GM18868 (cell line): ENCODE results near the gene GALK1.
"Not testable (repeated sequence)": the region's sequence is repeated elsewhere in the genome, so short reads cannot be mapped to it uniquely, and the experiment has no call there.

Source experiments
- ATAC-seq: cut with Tn5 transposase; IDR thresholded peaks from one replicate; pipeline ENCODE4 v1.9.1; 2021; ENCODE audit warnings: mild to moderate bottlenecking, moderate library complexity; ENCODE audit not compliant: unreplicated experiment

Gene GALK1

DNA sequence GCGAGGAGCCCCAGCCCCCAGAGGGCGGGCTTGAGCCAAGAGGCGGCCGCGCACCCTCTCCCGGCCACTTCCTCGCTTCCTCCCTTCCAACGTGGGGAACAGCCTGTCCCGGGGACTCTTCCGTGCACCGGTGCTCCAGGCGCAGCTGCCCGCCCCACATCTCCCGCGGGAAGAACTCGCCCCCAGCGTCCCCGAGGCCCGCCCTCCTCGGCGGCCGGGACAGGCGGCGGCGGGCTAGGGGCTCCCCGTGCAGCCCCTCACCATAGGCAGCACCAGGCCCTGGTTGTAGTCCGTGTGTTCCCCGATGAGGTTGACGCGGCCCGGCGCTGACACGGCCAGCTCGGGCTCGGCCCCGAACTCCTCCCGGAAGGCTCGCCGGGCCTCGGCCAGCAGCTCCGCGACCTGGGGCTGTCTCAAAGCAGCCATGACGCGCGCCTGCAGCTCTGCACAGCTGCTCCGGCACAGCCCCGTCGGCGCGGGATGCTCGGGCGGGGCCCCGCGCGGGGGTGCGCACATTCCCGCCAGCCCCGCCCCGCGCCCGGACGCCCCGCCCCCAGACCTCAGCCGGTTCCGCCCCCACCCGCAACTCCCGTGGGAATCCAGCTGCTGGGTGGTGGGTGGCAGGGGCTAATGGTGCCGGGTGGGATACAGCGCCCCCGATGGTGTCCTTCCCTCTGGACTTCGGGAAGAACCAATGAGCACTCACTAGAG, at the start of gene GALK1:
TSS of gene GALK1 (minus strand) at position 482 of the 711 bp plus-strand sequence. CDS start at position 426, 56 bp downstream.
- ATAC-seq = peak; percentile 74

DNA sequence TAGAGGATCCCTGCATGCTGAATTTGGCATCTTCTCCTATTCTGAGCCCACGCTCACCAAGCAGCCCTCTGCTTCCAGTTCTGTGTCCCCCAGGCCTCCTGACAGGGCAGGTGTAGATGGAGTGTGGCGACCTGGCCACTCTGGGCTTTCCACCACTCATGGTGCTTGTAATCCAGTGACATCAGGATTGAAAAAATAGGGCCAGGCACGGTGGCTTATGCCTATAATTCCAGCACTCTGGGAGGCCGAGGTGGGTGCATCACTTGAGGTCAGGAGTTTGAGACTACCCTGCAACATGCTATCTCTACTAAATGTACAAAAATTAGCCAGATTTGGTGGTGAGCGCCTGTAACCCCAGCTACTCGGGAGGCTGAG, 49.0 kb upstream of the GALK1 start:
- no peak for ATAC-seq

GRCh38 chr17:75813081-75814020, 48.4 kb upstream of the GALK1 start:
- no peak for ATAC-seq

DNA sequence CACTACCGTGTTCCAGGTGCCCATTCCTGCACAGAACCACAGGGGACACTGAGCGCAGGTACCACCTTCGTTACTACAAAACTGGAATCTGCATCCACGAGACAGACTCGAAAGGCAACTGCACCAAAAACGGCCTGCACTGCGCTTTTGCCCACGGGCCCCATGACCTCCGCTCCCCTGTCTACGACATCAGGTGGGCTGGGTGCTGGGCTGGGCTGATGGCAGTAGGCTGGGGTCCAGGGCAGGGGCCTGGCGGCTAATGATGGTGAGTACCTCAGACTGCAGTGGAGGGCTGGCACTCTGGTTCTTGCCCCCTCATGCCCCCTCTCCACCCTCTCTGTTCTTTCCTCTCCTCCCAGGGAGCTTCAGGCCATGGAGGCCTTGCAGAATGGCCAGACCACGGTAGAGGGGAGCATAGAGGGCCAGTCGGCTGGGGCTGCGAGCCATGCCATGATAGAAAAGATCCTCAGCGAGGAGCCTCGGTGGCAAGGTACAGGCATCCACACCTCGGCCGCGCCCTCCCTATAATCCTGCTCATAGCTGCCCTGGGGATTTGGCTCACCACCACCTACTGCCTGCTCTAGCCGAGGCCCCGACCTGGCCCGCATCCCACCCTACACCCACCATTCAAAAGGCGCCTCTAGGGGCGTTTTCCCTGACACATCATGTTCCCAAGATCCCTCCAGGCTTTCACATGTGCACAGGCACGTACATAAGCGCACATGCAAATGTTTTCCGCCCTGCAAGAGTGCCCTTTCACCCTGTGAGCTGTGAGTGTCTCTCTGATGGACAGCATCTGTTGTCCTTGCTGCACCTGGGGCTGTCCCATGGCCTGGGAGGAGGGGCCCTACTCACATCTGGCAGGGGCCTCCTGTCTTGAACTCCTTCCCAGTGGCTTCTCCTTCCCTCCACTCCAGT, 47.4 kb upstream of the GALK1 start:
- no peak for ATAC-seq

- no peak for ATAC-seq
Measured at GRCh38 chr17:75811174-75811573, 46.2 kb upstream of the GALK1 start.

DNA sequence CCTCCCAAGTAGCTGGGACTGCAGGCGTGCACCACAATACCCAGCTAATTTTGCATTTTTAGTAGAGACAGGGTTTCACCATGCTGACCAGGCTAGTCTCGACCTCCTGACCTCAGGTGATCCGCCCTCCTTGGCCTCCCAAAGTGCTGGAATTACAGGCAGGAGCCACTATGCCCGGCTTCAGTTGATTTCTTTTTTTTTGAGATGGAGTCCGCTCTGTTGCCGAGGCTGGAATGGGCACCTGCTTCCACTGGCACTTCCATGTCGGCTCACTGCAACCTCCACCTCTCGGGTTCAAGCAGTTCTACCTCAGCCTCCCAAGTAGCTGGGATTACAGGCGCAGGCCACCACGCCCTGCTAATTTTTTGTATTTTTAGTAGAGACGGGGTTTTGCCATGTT, 45.8 kb upstream of the GALK1 start:
- not testable (repeated sequence) for ATAC-seq

DNA sequence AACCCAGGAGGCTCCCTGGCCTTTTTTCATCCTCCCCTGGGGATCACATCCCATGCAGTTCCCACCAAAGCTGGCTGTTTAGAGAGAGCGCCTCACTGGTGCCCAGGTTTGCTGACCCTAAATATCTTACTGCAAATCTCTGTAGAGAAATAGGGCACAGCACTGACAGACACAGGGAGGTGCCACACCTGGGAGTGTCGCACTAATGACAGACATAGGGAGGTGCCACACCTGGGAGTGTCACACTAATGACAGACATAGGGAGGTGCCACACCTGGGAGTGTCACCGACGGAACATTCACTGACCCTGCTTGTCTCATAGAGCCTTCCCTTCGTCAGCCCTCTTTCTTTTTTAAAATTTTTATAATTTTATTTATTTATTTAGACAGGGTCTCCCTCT, 45.2 kb upstream of the GALK1 start:
- no peak for ATAC-seq

- ATAC-seq = no peak
Measured at GRCh38 chr17:75809631-75810111, 44.7 kb upstream of the GALK1 start.

GRCh38 chr17:75808905-75809621, 44.1 kb upstream of the GALK1 start:
- peak; percentile 75 for ATAC-seq

DNA sequence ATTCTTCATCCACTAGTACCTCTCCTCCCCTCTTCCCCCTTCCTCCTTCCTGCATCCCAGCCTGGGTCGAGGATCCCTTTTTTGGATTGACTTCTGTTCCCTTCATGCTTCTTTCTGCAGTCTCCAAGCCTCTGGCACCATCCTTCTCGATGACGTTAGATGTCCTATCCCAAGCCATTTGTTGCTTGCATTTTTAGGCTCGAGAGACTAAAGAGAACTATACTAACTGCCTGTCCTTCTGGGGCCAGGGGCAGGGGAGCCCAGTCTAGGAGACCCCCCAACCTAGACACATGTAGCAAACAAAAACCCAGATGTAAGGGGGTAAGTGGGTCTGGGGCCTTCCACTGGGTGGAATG, 43.5 kb upstream of the GALK1 start:
- ATAC-seq = no peak

GRCh38 chr17:75807861-75808260, 42.9 kb upstream of the GALK1 start:
- ATAC-seq = no peak

DNA sequence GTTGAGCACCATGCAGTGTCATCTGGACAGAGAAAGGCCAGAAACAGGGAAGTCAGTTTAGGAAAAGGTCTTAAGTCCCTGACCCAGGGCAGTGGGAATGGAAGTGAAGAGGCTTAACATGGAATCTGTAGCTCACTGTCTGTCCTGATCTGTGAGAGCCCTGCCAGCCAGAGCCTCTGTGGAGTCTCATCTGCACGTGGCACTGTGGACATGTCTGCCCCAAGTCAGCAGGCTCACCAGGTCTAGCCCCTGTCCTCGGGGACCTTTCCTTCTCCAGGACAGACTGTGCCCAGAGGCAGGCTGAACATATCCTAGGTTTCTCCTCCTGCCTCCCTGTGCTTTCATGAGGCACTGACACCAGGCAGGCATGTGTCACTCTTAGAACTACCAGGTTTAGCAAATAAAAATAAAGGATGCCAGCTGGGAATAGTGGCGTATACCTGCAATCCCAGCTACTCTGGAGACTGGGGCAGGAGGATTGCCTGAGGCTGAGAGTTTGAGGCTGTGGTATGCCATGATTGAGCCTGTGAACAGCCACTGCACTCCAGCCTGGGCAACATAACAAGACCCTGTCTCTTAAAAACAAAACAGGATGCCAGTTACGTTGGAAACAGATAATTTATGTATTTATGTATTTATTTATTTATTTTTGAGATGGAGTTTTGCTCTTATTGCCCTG, 42.0 kb upstream of the GALK1 start:
- no peak for ATAC-seq

GRCh38 chr17:75803883-75804282, 38.9 kb upstream of the GALK1 start:
- no peak for ATAC-seq

GRCh38 chr17:75799402-75799801, 34.4 kb upstream of the GALK1 start:
- no peak for ATAC-seq

- no peak for ATAC-seq
Measured at GRCh38 chr17:75795820-75796607, 31.0 kb upstream of the GALK1 start.

GRCh38 chr17:75793460-75793859, 28.5 kb upstream of the GALK1 start:
- no peak for ATAC-seq

DNA sequence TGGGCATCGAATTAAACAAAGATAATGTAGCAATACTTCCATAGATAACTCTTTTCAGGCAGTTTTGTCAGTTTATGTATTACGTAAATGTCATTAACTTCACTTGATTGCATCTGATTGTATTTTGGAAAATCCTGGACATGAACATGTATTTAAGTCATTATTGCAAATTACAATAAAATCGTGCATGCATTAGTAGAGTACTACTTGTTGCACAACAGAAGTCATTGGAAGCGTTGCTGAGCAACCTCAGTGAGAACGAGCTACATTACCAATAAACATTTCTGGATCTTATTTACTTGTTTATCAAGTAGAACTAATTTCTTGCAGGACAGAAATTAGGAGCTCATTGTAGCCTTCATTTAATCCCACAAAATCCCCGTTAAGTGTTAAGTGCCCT, 26.3 kb upstream of the GALK1 start:
- ATAC-seq = no peak

DNA sequence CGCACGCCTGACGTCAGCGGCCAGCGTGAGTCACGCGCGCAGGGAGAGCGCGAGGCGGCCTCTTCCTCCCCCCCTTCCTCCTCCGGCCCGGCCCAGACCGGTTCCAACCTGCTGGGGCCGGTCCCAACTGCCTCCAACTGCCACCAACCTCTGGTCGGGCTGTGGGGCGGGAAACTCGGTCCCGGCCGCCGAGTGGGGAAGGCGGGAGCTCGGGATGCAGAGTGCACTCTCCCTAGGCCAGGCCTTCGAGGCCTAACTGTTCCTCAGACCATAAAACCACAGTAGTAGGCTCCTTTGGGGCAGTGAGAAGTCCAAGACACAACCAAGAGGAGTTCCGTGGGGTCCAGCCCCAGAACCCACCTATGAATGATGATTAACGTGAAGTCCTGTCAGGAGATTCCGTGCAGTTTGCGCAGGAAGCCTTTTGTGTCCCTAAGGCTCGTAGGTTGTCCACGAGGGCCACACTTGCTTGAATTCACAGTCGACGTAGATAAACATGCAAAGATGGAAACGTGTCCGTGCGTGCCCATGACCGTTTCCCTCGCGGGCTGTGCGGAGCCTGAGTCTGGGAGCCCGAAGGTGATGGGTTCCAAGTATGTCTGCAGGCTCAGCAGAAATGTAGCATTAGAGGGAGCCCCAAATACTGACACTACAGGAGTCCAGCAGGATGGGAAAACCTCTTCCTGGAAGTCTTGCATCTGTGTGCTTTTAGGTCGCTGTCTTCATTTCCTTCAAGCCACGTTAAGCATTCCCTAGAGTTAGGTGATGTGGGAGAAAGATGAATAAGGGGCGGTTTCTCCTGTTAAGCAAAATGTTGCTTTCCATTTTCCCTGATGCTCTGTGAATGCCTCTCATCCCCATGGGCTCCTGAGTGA, 20.3 kb upstream of the GALK1 start:
- peak; percentile 60 for ATAC-seq
